GM23338 (cell line): ENCODE measurements around the gene TMSB4X. TPM values are rescaled to one million over a fixed set of nuclear protein-coding genes. Genes with fewer than 3 reads are reported as not detected.

ENCODE experiments used
- ATAC-seq: fragments of 200-7000 bp; cut with Tn5 transposase; 3 replicates; pipeline ENCODE4 v1.9.1; 2020
- DNase-seq: peaks from one replicate; pipeline ENCODE4 v3.0.0-alpha.2; 2015; ENCODE audit warnings: low spot score
- H2AFZ ChIP-seq: fragments of 200-600 bp; sonication (generic); 2 replicates; pipeline ENCODE4 v1.8.0; 2016; ENCODE audit warnings: antibody characterized with exemption, mild to moderate bottlenecking, moderate library complexity
- H3F3A ChIP-seq: fragments of 200-600 bp; sonication (generic); replicated peaks from 2 replicates; pipeline ENCODE4 v1.8.0; 2017; ENCODE audit warnings: antibody characterized with exemption, mixed run types, low read depth
- H3K27ac ChIP-seq: fragments of 200-600 bp; sonication (generic); 2 replicates; pipeline ENCODE4 v1.6.1; 2016; ENCODE audit warnings: low read depth
- H3K27me3 ChIP-seq: fragments of 200-600 bp; sonication (generic); 2 replicates; pipeline ENCODE4 v1.8.0; 2016; ENCODE audit warnings: mild to moderate bottlenecking, mixed run types, moderate library complexity; ENCODE audit not compliant: insufficient read depth
- H3K36me3 ChIP-seq: fragments of 200-600 bp; sonication (generic); 2 replicates; pipeline ENCODE4 v1.8.0; 2016; ENCODE audit warnings: mild to moderate bottlenecking; ENCODE audit not compliant: insufficient read depth
- H3K4me1 ChIP-seq: fragments of 200-600 bp; sonication (generic); 2 replicates; pipeline ENCODE4 v1.8.0; 2016; ENCODE audit warnings: mild to moderate bottlenecking, moderate library complexity; ENCODE audit not compliant: insufficient read depth
- H3K4me2 ChIP-seq: fragments of 200-600 bp; sonication (generic); 2 replicates; pipeline ENCODE4 v1.7.1; 2017; ENCODE audit warnings: mixed run types
- H3K4me3 ChIP-seq: fragments of 200-600 bp; sonication (generic); 2 replicates; pipeline ENCODE4 v1.6.1; 2016; ENCODE audit warnings: mixed run types
- H3K79me2 ChIP-seq: fragments of 200-600 bp; sonication (generic); replicated peaks from 2 replicates; pipeline ENCODE4 v1.8.0; 2017; ENCODE audit warnings: mild to moderate bottlenecking; ENCODE audit not compliant: insufficient read depth
- H3K9me2 ChIP-seq: fragments of 200-600 bp; sonication (generic); 2 replicates; pipeline ENCODE4 v1.8.0; 2017; ENCODE audit not compliant: insufficient read depth
- H4K20me1 ChIP-seq: fragments of 200-600 bp; sonication (generic); replicated peaks from 2 replicates; pipeline ENCODE4 v1.8.0; 2017; ENCODE audit warnings: mild to moderate bottlenecking; ENCODE audit not compliant: insufficient read depth
- H3K27ac Mint-ChIP-seq: 2 replicates; pipeline ENCODE4 v1.8.0; 2020; ENCODE audit warnings: inconsistent platforms, mild to moderate bottlenecking, moderate library complexity, mixed read lengths
- H3K27me3 Mint-ChIP-seq: 3 replicates; pipeline ENCODE4 v1.8.0; 2022; ENCODE audit warnings: low read depth, mild to moderate bottlenecking, moderate library complexity, mixed read lengths, inconsistent platforms; ENCODE audit not compliant: insufficient read depth, poor library complexity
- H3K36me3 Mint-ChIP-seq: 3 replicates; pipeline ENCODE4 v1.8.0; 2021; ENCODE audit warnings: low read depth, mild to moderate bottlenecking, inconsistent platforms, moderate library complexity, mixed read lengths
- H3K4me1 Mint-ChIP-seq: 3 replicates; pipeline ENCODE4 v1.8.0; 2020; ENCODE audit warnings: mild to moderate bottlenecking, inconsistent platforms, mixed read lengths
- H3K4me3 Mint-ChIP-seq: 3 replicates; pipeline ENCODE4 v1.8.0; 2021; ENCODE audit warnings: moderate library complexity, mild to moderate bottlenecking, inconsistent platforms, mixed read lengths
- H3K9me3 Mint-ChIP-seq: 3 replicates; pipeline ENCODE4 v1.8.0; 2020; ENCODE audit warnings: moderate library complexity, mild to moderate bottlenecking, inconsistent platforms, mixed read lengths
- CREB1 ChIP-seq: fragments of 250-450 bp; sonication (Bioruptor Pico); IDR thresholded peaks from 2 replicates; pipeline ENCODE4 v1.5.0; 2020; ENCODE audit warnings: low read depth, mild to moderate bottlenecking, moderate library complexity
- CTCF ChIP-seq, 2 experiments: fragments of 200-600 bp in 1 of 2; sonication (generic) in 1 of 2; conservative IDR thresholded peaks; 2 replicates each; pipeline versions ENCODE4 v1.5.1 to v1.6.1; 2016 to 2017; ENCODE audit warnings: antibody characterized with exemption in 2 of 2, low read depth in 2 of 2, mild to moderate bottlenecking in 2 of 2, moderate library complexity in 1 of 2
- ETS1 ChIP-seq: IDR thresholded peaks from 2 replicates; pipeline ENCODE4 v1.6.1; 2016; ENCODE audit warnings: antibody characterized with exemption
- EZH2 ChIP-seq: fragments of 200-600 bp; sonication (generic); IDR thresholded peaks from one replicate; pipeline ENCODE4 v1.8.0; 2017; ENCODE audit warnings: antibody characterized with exemption, mild to moderate bottlenecking, low read depth; ENCODE audit not compliant: unreplicated experiment
- JUNB ChIP-seq: IDR thresholded peaks from one replicate; pipeline ENCODE4 v1.6.1; 2016; ENCODE audit warnings: antibody characterized with exemption; ENCODE audit not compliant: unreplicated experiment
- POLR2AphosphoS5 ChIP-seq: IDR thresholded peaks from 2 replicates; pipeline ENCODE4 v1.6.1; 2016; ENCODE audit warnings: antibody characterized with exemption, low read depth
- STAT1 ChIP-seq: IDR thresholded peaks from one replicate; pipeline ENCODE4 v1.6.1; 2016; ENCODE audit warnings: antibody characterized with exemption; ENCODE audit not compliant: unreplicated experiment
- ZNF331 ChIP-seq: fragments of 250-450 bp; sonication (Bioruptor Pico); IDR thresholded peaks from 2 replicates; pipeline ENCODE4 v1.5.0; 2020; ENCODE audit warnings: low read depth, mild to moderate bottlenecking, moderate library complexity
- polyA plus RNA-seq: library from polyadenylated mRNA; unstranded; fragments of >200 nt; fragmentation: Nextera tagmentation; extraction: Ambion mirVana; gene quantifications from 2 replicates; pipeline ENCODE4 v1.2.1, GENCODE V29; 2016
- total RNA-seq: library from RNA; depleted of rRNA; stranded (reverse); fragments of >200 nt; shearing (Covaris generic); gene quantifications from 2 replicates; pipeline ENCODE4 v1.2.3, GENCODE V29; 2014
- TF ChIP-seq, protein P1 (sequence below): fragments of 250-450 bp; sonication (Bioruptor Pico); IDR thresholded peaks from 2 replicates; pipeline ENCODE4 v1.5.0; 2020; ENCODE audit warnings: mild to moderate bottlenecking, moderate library complexity

The TMSB4X gene
- total and polyA plus RNA-seq, 2 experiments from 2014 or later = 999 to 6,191 TPM

- Mint-ChIP-seq H3K36me3 (peaks cover 4% of the 10 kb centered on the region; the same call in 2 of the 3 replicates), H3K27ac (no peak overlapping the region), H3K4me1 (no peaks in the 10 kb centered on the region), H3K4me3 (no peak overlapping the region), H3K27me3 (peaks cover 4% of the 10 kb centered on the region), H3K9me3 (peaks cover 7% of the 10 kb centered on the region; the same call in 2 of the 3 replicates)
- Histone ChIP-seq H3K36me3 (no peaks in the 10 kb centered on the region), H2AFZ (no peak overlapping the region), H4K20me1 (no peaks in the 10 kb centered on the region), H3K4me1 (no peaks in the 10 kb centered on the region; the same call in 1 of the 2 replicates), H3K9me2 (no peaks in the 10 kb centered on the region), H3K4me2 (no peak overlapping the region), H3K27me3 (no peaks in the 10 kb centered on the region), H3K4me3 (no peak overlapping the region), H3F3A (no peaks in the 10 kb centered on the region), H3K79me2 (no peaks in the 10 kb centered on the region), H3K27ac (no peak overlapping the region)
- ATAC-seq (no peak), DNase-seq (peak; percentile 41)
- TF ChIP-seq ETS1 (no peak), STAT1 (no peak), CTCF (conservative IDR thresholded peaks at IDR 0.05; ENCODE audit: low read depth in 2 of 2) (no peak), CREB1 (CRISPR knock-in tag) (no peak), EZH2 (no peak), ZNF331 (CRISPR knock-in tag) (no peak), POLR2AphosphoS5 (no peak), JUNB (no peak)
- TF ChIP-seq, protein P1, sequence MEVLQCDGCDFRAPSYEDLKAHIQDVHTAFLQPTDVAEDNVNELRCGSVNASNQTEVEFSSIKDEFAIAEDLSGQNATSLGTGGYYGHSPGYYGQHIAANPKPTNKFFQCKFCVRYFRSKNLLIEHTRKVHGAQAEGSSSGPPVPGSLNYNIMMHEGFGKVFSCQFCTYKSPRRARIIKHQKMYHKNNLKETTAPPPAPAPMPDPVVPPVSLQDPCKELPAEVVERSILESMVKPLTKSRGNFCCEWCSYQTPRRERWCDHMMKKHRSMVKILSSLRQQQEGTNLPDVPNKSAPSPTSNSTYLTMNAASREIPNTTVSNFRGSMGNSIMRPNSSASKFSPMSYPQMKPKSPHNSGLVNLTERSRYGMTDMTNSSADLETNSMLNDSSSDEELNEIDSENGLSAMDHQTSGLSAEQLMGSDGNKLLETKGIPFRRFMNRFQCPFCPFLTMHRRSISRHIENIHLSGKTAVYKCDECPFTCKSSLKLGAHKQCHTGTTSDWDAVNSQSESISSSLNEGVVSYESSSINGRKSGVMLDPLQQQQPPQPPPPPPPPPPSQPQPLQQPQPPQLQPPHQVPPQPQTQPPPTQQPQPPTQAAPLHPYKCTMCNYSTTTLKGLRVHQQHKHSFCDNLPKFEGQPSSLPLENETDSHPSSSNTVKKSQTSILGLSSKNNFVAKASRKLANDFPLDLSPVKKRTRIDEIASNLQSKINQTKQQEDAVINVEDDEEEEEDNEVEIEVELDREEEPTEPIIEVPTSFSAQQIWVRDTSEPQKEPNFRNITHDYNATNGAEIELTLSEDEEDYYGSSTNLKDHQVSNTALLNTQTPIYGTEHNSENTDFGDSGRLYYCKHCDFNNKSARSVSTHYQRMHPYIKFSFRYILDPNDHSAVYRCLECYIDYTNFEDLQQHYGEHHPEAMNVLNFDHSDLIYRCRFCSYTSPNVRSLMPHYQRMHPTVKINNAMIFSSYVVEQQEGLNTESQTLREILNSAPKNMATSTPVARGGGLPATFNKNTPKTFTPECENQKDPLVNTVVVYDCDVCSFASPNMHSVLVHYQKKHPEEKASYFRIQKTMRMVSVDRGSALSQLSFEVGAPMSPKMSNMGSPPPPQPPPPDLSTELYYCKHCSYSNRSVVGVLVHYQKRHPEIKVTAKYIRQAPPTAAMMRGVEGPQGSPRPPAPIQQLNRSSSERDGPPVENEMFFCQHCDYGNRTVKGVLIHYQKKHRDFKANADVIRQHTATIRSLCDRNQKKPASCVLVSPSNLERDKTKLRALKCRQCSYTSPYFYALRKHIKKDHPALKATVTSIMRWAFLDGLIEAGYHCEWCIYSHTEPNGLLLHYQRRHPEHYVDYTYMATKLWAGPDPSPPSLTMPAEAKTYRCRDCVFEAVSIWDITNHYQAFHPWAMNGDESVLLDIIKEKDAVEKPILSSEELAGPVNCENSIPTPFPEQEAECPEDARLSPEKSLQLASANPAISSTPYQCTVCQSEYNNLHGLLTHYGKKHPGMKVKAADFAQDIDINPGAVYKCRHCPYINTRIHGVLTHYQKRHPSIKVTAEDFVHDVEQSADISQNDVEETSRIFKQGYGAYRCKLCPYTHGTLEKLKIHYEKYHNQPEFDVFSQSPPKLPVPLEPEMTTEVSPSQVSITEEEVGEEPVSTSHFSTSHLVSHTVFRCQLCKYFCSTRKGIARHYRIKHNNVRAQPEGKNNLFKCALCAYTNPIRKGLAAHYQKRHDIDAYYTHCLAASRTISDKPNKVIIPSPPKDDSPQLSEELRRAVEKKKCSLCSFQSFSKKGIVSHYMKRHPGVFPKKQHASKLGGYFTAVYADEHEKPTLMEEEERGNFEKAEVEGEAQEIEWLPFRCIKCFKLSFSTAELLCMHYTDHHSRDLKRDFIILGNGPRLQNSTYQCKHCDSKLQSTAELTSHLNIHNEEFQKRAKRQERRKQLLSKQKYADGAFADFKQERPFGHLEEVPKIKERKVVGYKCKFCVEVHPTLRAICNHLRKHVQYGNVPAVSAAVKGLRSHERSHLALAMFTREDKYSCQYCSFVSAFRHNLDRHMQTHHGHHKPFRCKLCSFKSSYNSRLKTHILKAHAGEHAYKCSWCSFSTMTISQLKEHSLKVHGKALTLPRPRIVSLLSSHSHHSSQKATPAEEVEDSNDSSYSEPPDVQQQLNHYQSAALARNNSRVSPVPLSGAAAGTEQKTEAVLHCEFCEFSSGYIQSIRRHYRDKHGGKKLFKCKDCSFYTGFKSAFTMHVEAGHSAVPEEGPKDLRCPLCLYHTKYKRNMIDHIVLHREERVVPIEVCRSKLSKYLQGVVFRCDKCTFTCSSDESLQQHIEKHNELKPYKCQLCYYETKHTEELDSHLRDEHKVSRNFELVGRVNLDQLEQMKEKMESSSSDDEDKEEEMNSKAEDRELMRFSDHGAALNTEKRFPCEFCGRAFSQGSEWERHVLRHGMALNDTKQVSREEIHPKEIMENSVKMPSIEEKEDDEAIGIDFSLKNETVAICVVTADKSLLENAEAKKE (CRISPR knock-in tag) = no peak
Measured at GRCh38 chrX:12956704-12957534, 18.0 kb upstream of the TMSB4X start.
